Heart left ventricle (tissue), 16 donors: ENCODE measurements around the gene PLD4. TPM values are rescaled to one million over a fixed set of nuclear protein-coding genes. Genes with fewer than 3 reads are reported as not detected.
"Not testable (repeated sequence)": the region's sequence is repeated elsewhere in the genome, so short reads cannot be mapped to it uniquely, and the experiment has no call there.

ENCODE experiments used
- ATAC-seq, 4 donors: fragments of 200-7000 bp; cut with Tn5 transposase; one replicate each; pipeline ENCODE4 v1.9.1; 2020 to 2022; ENCODE audit warnings: moderate library complexity in 4 of 4, mild to moderate bottlenecking in 3 of 4, moderate number of reproducible peaks in 1 of 4
- DNase-seq, 5 donors: peaks; one replicate each; pipeline ENCODE4 v3.0.0-alpha.2; 2020
- H3K27ac ChIP-seq, 12 donors: fragments of 200-600 bp; sonication (generic) in 4 of 12; one replicate each; pipeline versions ENCODE4 v1.5.0 to v1.8.0; 2016 to 2022; ENCODE audit warnings: mild to moderate bottlenecking in 2 of 12
- H3K27me3 ChIP-seq, 9 donors: fragments of 200-600 bp; sonication (generic) in 2 of 9; one replicate each; pipeline versions ENCODE4 v1.5.1 to v1.8.0; 2016 to 2022; ENCODE audit warnings: mild to moderate bottlenecking in 3 of 9
- H3K36me3 ChIP-seq, 9 donors: fragments of 200-600 bp; sonication (generic) in 2 of 9; one replicate each; pipeline versions ENCODE4 v1.5.0 to v1.8.0; 2018 to 2022; ENCODE audit warnings: mild to moderate bottlenecking in 2 of 9
- H3K4me1 ChIP-seq, 12 donors: fragments of 200-600 bp; sonication (generic) in 4 of 12; one replicate each; pipeline versions ENCODE4 v1.5.0 to v1.8.0; 2016 to 2022; ENCODE audit warnings: mild to moderate bottlenecking in 3 of 12
- H3K4me3 ChIP-seq, 12 donors: fragments of 200-600 bp; sonication (generic) in 4 of 12; one replicate each; pipeline versions ENCODE4 v1.5.0 to v1.8.0; 2017 to 2022; ENCODE audit warnings: mild to moderate bottlenecking in 9 of 12, moderate library complexity in 4 of 12
- H3K9me3 ChIP-seq, 12 donors: fragments of 200-600 bp; sonication (generic) in 4 of 12; one replicate each; pipeline versions ENCODE4 v1.5.0 to v1.8.0; 2016 to 2022; ENCODE audit warnings: mild to moderate bottlenecking in 1 of 12
- CTCF ChIP-seq, 12 donors: fragments of 200-600 bp; sonication (generic) in 4 of 12; IDR thresholded peaks; one replicate each; pipeline versions ENCODE4 v1.5.0 to v1.8.0; 2018 to 2022; ENCODE audit warnings: antibody characterized with exemption in 12 of 12, mild to moderate bottlenecking in 5 of 12
- POLR2A ChIP-seq, 2 donors: fragments of 450-650 bp; IDR thresholded peaks; one replicate each; pipeline ENCODE4 v1.6.1; 2017; ENCODE audit warnings: antibody characterized with exemption in 2 of 2, mild to moderate bottlenecking in 2 of 2, moderate library complexity in 2 of 2
- WGBS, 4 donors: extraction: QIAGEN DNeasy Blood & Tissue Kit in 2 of 4; methylation state at CpG; one replicate each; pipeline versions ENCODE4 v1.1.5 to v1.1.7; 2013 to 2018; 5-methylcytosine and 5-hydroxymethylcytosine counted together
- intact Hi-C, 10 donors: fragments of 100-400 bp; cut with DNase I; formaldehyde crosslinking; loops; one replicate each; pipeline versions ENCODE4 v1.11.1 to v1.14.2; 2022
- polyA plus RNA-seq, 2 donors: library from polyadenylated mRNA; stranded (reverse); fragments of 200-250 nt; gene quantifications; one replicate each; pipeline ENCODE4 v1.2.3, GENCODE V29; 2013
- total RNA-seq, 9 donors: library from RNA; depleted of rRNA in 2 of 9; stranded (reverse); fragments of >200 nt in 2 of 9; fragmentation: NEBNext Ultra II Directional in 3 of 9; extraction: Animal tissue kit (Norgen Biotek cat#: 25700) in 3 of 9; gene quantifications; one replicate each; pipeline versions ENCODE4 v1.1.0 to v1.2.4, GENCODE V29; 2016 to 2023
- donor health status: ischemic (EF 13 %, LVEDD 7.1; RV severe dilation, severe dysfunction).
- donor health status: healthy with polysubstance abuse.
- donor health status: DM: no; HTN: yes; CAD: no.
- donor health status: DM: no; HTN: no; CAD: no.
- donor health status: ischemic (EF 25% LVEDD 6.9; RV normal size, moderate dysfunction).
- donor health status: ischemic (EF 25% LVEDD 5.7; RV mildly dilated, moderate dysfunction).
- donor health status: healthy.
- donor health status: DM: yes; HTN: yes; CAD: no.
- donor health status: ischemic (EF 35%, LVEDD 5.7; RV mildly dilated, moderate dysfunction).
- donor health status: nonischemic (EF 11% LVEDD 7.7; RV severe dilation, severe dysfunction).
- donor health status: DM: yes; HTN: yes; CAD: no.
- donor health status: PGD.
- donor health status: ischemic (EF 29% LVEDD 5.4; RV normal size, mild dysfunction).
- donor health status: nonischemic (EF 23%, LVEDD 6.1; RV moderate dilation, normal function).

Gene PLD4
- total and polyA plus RNA-seq, 11 donors, result 0.12 to 1.5 (median 0.33) TPM; not detected in 5

DNA sequence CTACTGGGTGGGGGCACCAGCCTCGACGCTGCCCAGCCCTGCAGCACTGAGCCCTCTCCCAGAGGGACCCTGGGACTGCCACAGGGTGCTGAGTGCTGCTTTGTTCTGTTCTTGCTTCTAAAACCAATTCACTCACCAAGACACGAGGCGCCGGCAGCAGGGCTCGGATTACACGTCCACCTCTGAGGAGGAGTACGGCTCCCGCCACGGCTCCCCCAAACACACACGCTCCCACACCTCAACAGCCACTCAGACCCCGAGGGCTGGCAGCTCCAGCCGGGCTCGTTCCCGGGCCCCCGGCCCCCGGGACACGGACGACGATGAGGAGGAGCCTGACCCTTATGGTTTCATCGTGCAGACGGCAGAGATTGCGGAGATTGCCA is 35.3 kb upstream of the PLD4 start:
- Histone ChIP-seq H3K9me3 (no peaks in the 10 kb centered on the region), H3K4me1 (peaks cover 0 to 3% (median 0%) of the 10 kb centered on the region in 12 donors), H3K4me3 (no peak overlapping the region), H3K27me3 (no peaks in the 10 kb centered on the region), H3K36me3 (peaks cover 0 to 37% (median 6%) of the 10 kb centered on the region in 9 donors), H3K27ac (no peak overlapping the region)
- intact Hi-C loops, result no loop called here
- ATAC-seq (no peak), DNase-seq (no peak)
- 91 to 93% (median 93%) methylated on average over 22 to 23 of the region's 23 CpGs for WGBS, 4 donors
- TF ChIP-seq CTCF (IDR thresholded peaks at IDR 0.05) (no peak), POLR2A (IDR thresholded peaks at IDR 0.05) (no peak)

DNA sequence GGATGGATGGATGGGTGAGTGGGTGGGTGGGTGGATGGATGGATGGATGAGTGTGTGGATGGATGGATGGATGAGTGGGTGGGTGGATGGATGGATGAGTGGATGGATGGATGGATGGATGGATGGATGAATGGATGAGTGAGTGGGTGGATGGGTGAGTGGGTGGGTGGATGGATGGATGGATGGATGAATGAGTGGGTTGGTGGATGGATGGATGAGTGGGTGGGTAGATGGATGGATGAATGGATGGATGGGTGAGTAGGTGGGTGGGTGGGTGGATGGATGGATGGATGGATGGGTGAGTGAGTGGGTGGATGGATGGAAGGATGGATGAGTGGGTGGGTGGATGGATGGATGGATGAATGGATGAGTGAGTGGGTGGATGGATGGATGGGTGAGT is 34.4 kb upstream of the PLD4 start:
- not testable (repeated sequence) for H3K9me3 ChIP-seq, H3K4me3 ChIP-seq, H3K27ac ChIP-seq, ATAC-seq, DNase-seq, H3K27me3 ChIP-seq
- Histone ChIP-seq H3K36me3 (peaks cover 0 to 36% (median 6%) of the 10 kb centered on the region in 9 donors), H3K4me1 (peaks cover 0 to 12% (median 7%) of the 10 kb centered on the region in 12 donors)
- intact Hi-C loops, result loop anchor here in 2 of 10 donors (10.0 kb wide), 1 partner anchor 155 kb away; no protein-coding TSS in a partner anchor

GRCh38 chr14:104891121-104891551 is 33.5 kb upstream of the PLD4 start:
- TF ChIP-seq POLR2A (IDR thresholded peaks at IDR 0.05) (no peak), CTCF (IDR thresholded peaks at IDR 0.05) (no peak)
- H3K36me3 ChIP-seq, result peaks cover 0 to 28% (median 4%) of the 10 kb centered on the region in 9 donors
- intact Hi-C loops, result loop anchor here in 2 of 10 donors (10.0 kb wide), 1 partner anchor 154 kb away; no protein-coding TSS in a partner anchor
- H3K4me1 ChIP-seq, result peaks cover 0 to 20% (median 12%) of the 10 kb centered on the region in 12 donors
- 96 to 97% (median 96%) methylated on average over 4 of the region's 4 CpGs for WGBS, 4 donors
- DNase-seq (peak in 2 of 5 donors; percentile 20 to 22), ATAC-seq (no peak)
- H3K9me3 ChIP-seq, result no peaks in the 10 kb centered on the region
- H3K27me3 ChIP-seq, result no peaks in the 10 kb centered on the region
- H3K4me3 ChIP-seq, result no peak overlapping the region
- H3K27ac ChIP-seq, result no peak overlapping the region

- DNase-seq, result peak in 2 of 5 donors; percentile 24 to 54
- WGBS, 4 donors, result 79 to 90% (median 86%) methylated on average over 7 to 13 of the region's 13 CpGs
- TF ChIP-seq POLR2A (IDR thresholded peaks at IDR 0.05) (no peak), CTCF (IDR thresholded peaks at IDR 0.05) (no peak)
- Histone ChIP-seq H3K4me1 (peaks cover 0 to 28% (median 12%) of the 10 kb centered on the region in 12 donors), H3K9me3 (no peaks in the 10 kb centered on the region), H3K4me3 (no peak overlapping the region), H3K27ac (no peak overlapping the region), H3K36me3 (peaks cover 0 to 21% (median 0%) of the 10 kb centered on the region in 9 donors), H3K27me3 (no peaks in the 10 kb centered on the region)
- intact Hi-C loops, result loop anchor here in 2 of 10 donors (10.0 kb wide), 1 partner anchor 153 kb away; no protein-coding TSS in a partner anchor
- no peak for ATAC-seq
Measured at GRCh38 chr14:104891664-104892530, 32.8 kb upstream of the PLD4 start.
